Tibial nerve (tissue), 4 donors: ENCODE data around the gene DNAJC5.

Source experiments
- CTCF ChIP-seq, 5 experiments: fragments of 200-600 bp in 3 of 5; fragments of 450-650 bp in 2 of 5; sonication (generic) in 3 of 5; IDR thresholded peaks; one replicate each; pipeline ENCODE4 v1.5.1; 2016 to 2019; ENCODE audit warnings: antibody characterized with exemption in 5 of 5, mild to moderate bottlenecking in 3 of 5, moderate library complexity in 2 of 5
- EP300 ChIP-seq, 2 donors: sonication (generic); formaldehyde crosslinking; IDR thresholded peaks; one replicate each; pipeline ENCODE4 v1.6.1; 2017; ENCODE audit warnings: antibody characterized with exemption in 2 of 2, mild to moderate bottlenecking in 1 of 2
- POLR2A ChIP-seq, 2 donors: fragments of 450-650 bp; IDR thresholded peaks; one replicate each; pipeline ENCODE4 v1.6.1; 2017; ENCODE audit warnings: antibody characterized with exemption in 2 of 2, mild to moderate bottlenecking in 2 of 2, moderate library complexity in 2 of 2

GRCh38 chr20:63882257-63883200 is 12.4 kb upstream of the DNAJC5 start:
- TF ChIP-seq CTCF (IDR thresholded peaks at IDR 0.05) (no peak), EP300 (IDR thresholded peaks at IDR 0.05) (no peak), POLR2A (IDR thresholded peaks at IDR 0.05) (no peak)
